Activated T-cell treated with anti-CD3 and anti-CD28 coated beads for 4 hours (primary cell): Measurements from ENCODE around the gene ATAD3C.
"Not testable (repeated sequence)": the region's sequence is repeated elsewhere in the genome, so short reads cannot be mapped to it uniquely, and the experiment has no call there.

Experiments used
- DNase-seq: peaks from one replicate; pipeline ENCODE4 v3.0.0-alpha.2; 2020

The ATAD3C gene

GRCh38 chr1:1451696-1452364 lies 2.3 kb downstream of the ATAD3C start:
- no peak for DNase-seq

- not testable (repeated sequence) for DNase-seq
Observed at GRCh38 chr1:1452365-1452739, 2.9 kb downstream of the ATAD3C start.

GRCh38 chr1:1452882-1453281 lies 3.4 kb downstream of the ATAD3C start:
- DNase-seq: no peak

GRCh38 chr1:1454286-1455056 lies 5.0 kb downstream of the ATAD3C start:
- not testable (repeated sequence) for DNase-seq

GRCh38 chr1:1455366-1455884 lies 5.9 kb downstream of the ATAD3C start:
- no peak for DNase-seq

- not testable (repeated sequence) for DNase-seq
Observed at GRCh38 chr1:1455934-1456333, 6.4 kb downstream of the ATAD3C start.

GRCh38 chr1:1456683-1457255 lies 7.3 kb downstream of the ATAD3C start:
- not testable (repeated sequence) for DNase-seq

GRCh38 chr1:1459156-1459555 lies 9.7 kb downstream of the ATAD3C start:
- not testable (repeated sequence) for DNase-seq

GRCh38 chr1:1459711-1460110 lies 10.2 kb downstream of the ATAD3C start:
- DNase-seq: not testable (repeated sequence)

GRCh38 chr1:1460540-1461130 lies 11.1 kb downstream of the ATAD3C start:
- no peak for DNase-seq

- no peak for DNase-seq
Observed at GRCh38 chr1:1461721-1462317, 12.3 kb downstream of the ATAD3C start.

GRCh38 chr1:1462318-1462966 lies 13.0 kb downstream of the ATAD3C start:
- no peak for DNase-seq

- no peak for DNase-seq
Observed at GRCh38 chr1:1463312-1463711, 13.8 kb downstream of the ATAD3C start.

GRCh38 chr1:1468196-1468985 lies 18.9 kb downstream of the ATAD3C start:
- not testable (repeated sequence) for DNase-seq

- no peak for DNase-seq
Observed at GRCh38 chr1:1470626-1471388, 21.3 kb downstream of the ATAD3C start.

- peak; percentile 91 for DNase-seq
Observed at GRCh38 chr1:1471389-1472052, 22.0 kb downstream of the ATAD3C start, which contains the start of gene ATAD3B. Gene ATAD3B, plus strand, starts transcription at chr1:1471765. Its CDS starts 120 bp downstream, at chr1:1471885.

- not testable (repeated sequence) for DNase-seq
Observed at GRCh38 chr1:1472053-1472876, 22.8 kb downstream of the ATAD3C start.

GRCh38 chr1:1476011-1476410 lies 26.5 kb downstream of the ATAD3C start:
- DNase-seq: not testable (repeated sequence)

- DNase-seq: no peak
Observed at GRCh38 chr1:1477206-1477605, 27.7 kb downstream of the ATAD3C start.
